Measurements from ENCODE around the gene ARVCF. TPM values are rescaled to one million over a fixed set of nuclear protein-coding genes. Genes with fewer than 3 reads are reported as not detected.

ARVCF gene
- total RNA-seq, 1 experiment from 2014 or later = 15.6 TPM

DNA sequence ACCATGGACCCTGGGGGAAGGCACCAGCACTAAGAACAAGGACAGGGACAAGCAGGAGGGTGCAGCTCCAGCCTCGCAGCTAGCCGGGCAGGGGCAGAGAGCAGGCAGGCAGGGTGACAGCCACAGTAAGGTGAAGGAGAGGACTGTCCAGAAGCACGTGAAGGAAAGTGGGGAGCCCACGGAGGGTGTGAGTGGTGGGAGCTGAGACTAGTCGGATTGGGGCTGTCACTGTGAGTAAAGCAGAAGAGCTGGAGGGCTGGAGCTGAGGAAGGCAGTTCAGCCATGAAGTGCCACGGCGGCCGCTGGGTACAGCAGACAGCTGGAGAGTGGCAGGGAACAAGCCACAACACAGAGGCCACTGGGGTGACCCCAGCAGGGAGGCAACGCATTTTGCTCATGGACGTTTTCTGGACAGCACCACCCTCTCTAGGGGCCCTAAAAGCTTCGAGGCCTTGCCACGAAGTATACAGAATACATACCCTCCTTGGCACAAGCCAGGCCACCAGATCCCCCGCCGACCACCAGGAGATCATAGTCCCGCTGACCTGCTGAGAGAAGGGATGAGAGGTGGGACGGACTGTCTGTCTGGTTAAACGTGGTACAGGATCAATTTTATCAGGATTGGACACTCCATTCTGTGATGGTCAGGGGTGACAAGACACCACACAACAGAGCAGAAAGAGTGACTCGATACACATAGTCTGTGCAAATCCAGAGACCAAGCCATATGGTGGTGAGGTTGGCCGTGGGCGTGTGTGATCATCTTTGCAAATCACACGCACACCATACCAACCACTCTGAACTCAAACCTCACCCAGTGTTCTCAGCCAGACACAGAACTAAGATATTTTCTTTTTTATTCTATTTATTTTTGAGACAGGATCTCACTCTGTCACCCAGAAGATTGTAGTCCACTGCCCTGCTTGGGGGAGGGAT is 85.8 kb downstream of the ARVCF start:
- DNase-seq = no peak
- TF ChIP-seq, protein P1, sequence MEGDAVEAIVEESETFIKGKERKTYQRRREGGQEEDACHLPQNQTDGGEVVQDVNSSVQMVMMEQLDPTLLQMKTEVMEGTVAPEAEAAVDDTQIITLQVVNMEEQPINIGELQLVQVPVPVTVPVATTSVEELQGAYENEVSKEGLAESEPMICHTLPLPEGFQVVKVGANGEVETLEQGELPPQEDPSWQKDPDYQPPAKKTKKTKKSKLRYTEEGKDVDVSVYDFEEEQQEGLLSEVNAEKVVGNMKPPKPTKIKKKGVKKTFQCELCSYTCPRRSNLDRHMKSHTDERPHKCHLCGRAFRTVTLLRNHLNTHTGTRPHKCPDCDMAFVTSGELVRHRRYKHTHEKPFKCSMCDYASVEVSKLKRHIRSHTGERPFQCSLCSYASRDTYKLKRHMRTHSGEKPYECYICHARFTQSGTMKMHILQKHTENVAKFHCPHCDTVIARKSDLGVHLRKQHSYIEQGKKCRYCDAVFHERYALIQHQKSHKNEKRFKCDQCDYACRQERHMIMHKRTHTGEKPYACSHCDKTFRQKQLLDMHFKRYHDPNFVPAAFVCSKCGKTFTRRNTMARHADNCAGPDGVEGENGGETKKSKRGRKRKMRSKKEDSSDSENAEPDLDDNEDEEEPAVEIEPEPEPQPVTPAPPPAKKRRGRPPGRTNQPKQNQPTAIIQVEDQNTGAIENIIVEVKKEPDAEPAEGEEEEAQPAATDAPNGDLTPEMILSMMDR (conservative IDR thresholded peaks at IDR 0.05) = no peak
- no peak for TF ChIP-seq EZH2 (IDR thresholded peaks at IDR 0.05; ENCODE audit: low read depth)
- Histone ChIP-seq H3K4me2 (no peak overlapping the region), H3K79me2 (ENCODE audit: low read depth) (no peaks in the 10 kb centered on the region), H3K4me1 (replicated peaks; ENCODE audit: insufficient read depth) (no peaks in the 10 kb centered on the region), H2AFZ (no peak overlapping the region), H4K20me1 (ENCODE audit: insufficient read depth) (no peaks in the 10 kb centered on the region), H3K36me3 (ENCODE audit: low read depth) (no peaks in the 10 kb centered on the region), H3K27ac (no peak overlapping the region), H3K9me3 (ENCODE audit: insufficient read depth, low read depth) (no peaks in the 10 kb centered on the region; the same call in 1 of the 2 replicates), H3K4me3 (no peak overlapping the region), H3F3A (ENCODE audit: insufficient read depth, low read depth) (no peaks in the 10 kb centered on the region), H3K27me3 (ENCODE audit: insufficient read depth, low read depth) (no peaks in the 10 kb centered on the region), H3K9me2 (ENCODE audit: insufficient read depth) (no peaks in the 10 kb centered on the region)
- CTCF ChIA-PET = no interaction called here
- intact Hi-C loops (cut with micrococcal nuclease; ENCODE audit: unreplicated experiment) = no loop called here
- BruUV-seq (replicated peaks) = no TSS peak
- POLR2A ChIA-PET (ENCODE audit: unreplicated experiment) = no interaction called here

- POLR2A ChIA-PET (ENCODE audit: unreplicated experiment) = no interaction called here
- no peak for DNase-seq
- Histone ChIP-seq H3K36me3 (ENCODE audit: low read depth) (no peaks in the 10 kb centered on the region), H3K27ac (no peak overlapping the region), H2AFZ (no peak overlapping the region), H3K79me2 (ENCODE audit: low read depth) (no peaks in the 10 kb centered on the region), H3K4me1 (replicated peaks; ENCODE audit: insufficient read depth) (no peaks in the 10 kb centered on the region), H3K9me2 (ENCODE audit: insufficient read depth) (no peaks in the 10 kb centered on the region), H4K20me1 (ENCODE audit: insufficient read depth) (no peaks in the 10 kb centered on the region), H3F3A (ENCODE audit: insufficient read depth, low read depth) (no peaks in the 10 kb centered on the region), H3K27me3 (ENCODE audit: insufficient read depth, low read depth) (no peaks in the 10 kb centered on the region), H3K4me3 (no peak overlapping the region), H3K4me2 (no peak overlapping the region), H3K9me3 (ENCODE audit: insufficient read depth, low read depth) (no peaks in the 10 kb centered on the region)
- TF ChIP-seq, protein P1 (conservative IDR thresholded peaks at IDR 0.05) = no peak
- no peak for TF ChIP-seq EZH2 (IDR thresholded peaks at IDR 0.05; ENCODE audit: low read depth)
- no TSS peak for BruUV-seq (replicated peaks)
- intact Hi-C loops (cut with micrococcal nuclease; ENCODE audit: unreplicated experiment) = no loop called here
- CTCF ChIA-PET = no interaction called here
Observed at GRCh38 chr22:19929586-19930550, 86.8 kb downstream of the ARVCF start.

GRCh38 chr22:19928207-19928606 is 88.4 kb downstream of the ARVCF start:
- Histone ChIP-seq H3F3A (ENCODE audit: insufficient read depth, low read depth) (no peaks in the 10 kb centered on the region), H2AFZ (no peak overlapping the region), H3K36me3 (ENCODE audit: low read depth) (no peaks in the 10 kb centered on the region), H3K4me3 (no peak overlapping the region), H3K9me3 (ENCODE audit: insufficient read depth, low read depth) (no peaks in the 10 kb centered on the region), H4K20me1 (ENCODE audit: insufficient read depth) (no peaks in the 10 kb centered on the region), H3K27me3 (ENCODE audit: insufficient read depth, low read depth) (no peaks in the 10 kb centered on the region), H3K4me1 (replicated peaks; ENCODE audit: insufficient read depth) (no peaks in the 10 kb centered on the region), H3K4me2 (no peak overlapping the region), H3K27ac (no peak overlapping the region), H3K79me2 (ENCODE audit: low read depth) (no peaks in the 10 kb centered on the region), H3K9me2 (ENCODE audit: insufficient read depth) (no peaks in the 10 kb centered on the region)
- no peak for DNase-seq
- BruUV-seq (replicated peaks) = no TSS peak
- CTCF ChIA-PET = interaction anchor here (0.7 kb wide), 1 partner anchor 425 kb away, joined by 6 read pairs; no protein-coding TSS in a partner anchor
- POLR2A ChIA-PET (ENCODE audit: unreplicated experiment) = no interaction called here
- intact Hi-C loops (cut with micrococcal nuclease; ENCODE audit: unreplicated experiment) = no loop called here
- no peak for TF ChIP-seq EZH2 (IDR thresholded peaks at IDR 0.05; ENCODE audit: low read depth)
- TF ChIP-seq, protein P1 (conservative IDR thresholded peaks at IDR 0.05) = no peak
